Keratinocyte (primary cell): ENCODE results near the gene PLK5.

Source experiments
- CTCF ChIP-seq, 3 experiments: IDR thresholded peaks in 1 of 3; conservative IDR thresholded peaks in 1 of 3; optimal IDR thresholded peaks in 1 of 3; 2 replicates in 2 of 3; 3 replicates in 1 of 3; pipeline versions ENCODE3 to v1.5.1; 2011; ENCODE audit warnings: low read length in 3 of 3, mild to moderate bottlenecking in 3 of 3, moderate library complexity in 2 of 3, control low read depth in 1 of 3, inconsistent platforms in 1 of 3; ENCODE audit not compliant: insufficient read depth in 2 of 3; ENCODE audit errors: extremely low read depth in 1 of 3
- EZH2 ChIP-seq: IDR thresholded peaks from one replicate; pipeline ENCODE4 v1.6.1; 2012; ENCODE audit warnings: inconsistent platforms, mild to moderate bottlenecking, low read length, moderate library complexity

GRCh38 chr19:1579222-1579621 lies 55.3 kb downstream of the PLK5 start:
- TF ChIP-seq CTCF (optimal IDR thresholded peaks at IDR 0.05 in 1 of 3, IDR thresholded peaks at IDR 0.05 in 1 of 3, conservative IDR thresholded peaks at IDR 0.05 in 1 of 3; ENCODE audit: extremely low read depth in 1 of 3, insufficient read depth in 2 of 3, low read length in 3 of 3) = no peak
- no peak for TF ChIP-seq EZH2
